HL-60 (cell line): Measurements from ENCODE around the gene SH3GL2.

Source experiments
- DNase-seq, 2 experiments: peaks; one replicate each; pipeline ENCODE4 v3.0.0-alpha.2; 2010 to 2020; ENCODE audit warnings: low read depth in 1 of 2, low spot score in 1 of 2
- H3K27ac ChIP-seq: fragments of 250-450 bp; sonication (Bioruptor Pico); replicated peaks from 2 replicates; pipeline ENCODE4 v1.5.1; 2020; ENCODE audit warnings: mild to moderate bottlenecking, moderate library complexity
- H3K27me3 ChIP-seq: fragments of 250-450 bp; sonication (Bioruptor Pico); 2 replicates; pipeline ENCODE4 v1.5.1; 2021; ENCODE audit warnings: mild to moderate bottlenecking, moderate library complexity; ENCODE audit not compliant: insufficient read depth, poor library complexity, severe bottlenecking
- H3K4me3 ChIP-seq: replicated peaks from 2 replicates; pipeline ENCODE4 v1.5.1; 2011; ENCODE audit warnings: mild to moderate bottlenecking, control low read depth, low read length; ENCODE audit not compliant: insufficient read depth
- CTCF ChIP-seq: IDR thresholded peaks from one replicate; pipeline ENCODE4 v1.5.1; 2011; ENCODE audit warnings: low read length, control low read depth, inconsistent platforms; ENCODE audit not compliant: insufficient read depth
- GABPA ChIP-seq: IDR thresholded peaks from 2 replicates; pipeline ENCODE4 v1.6.1; 2012; ENCODE audit warnings: low read depth
- POLR2AphosphoS5 ChIP-seq: IDR thresholded peaks from 2 replicates; pipeline ENCODE4 v1.6.1; 2012; ENCODE audit warnings: low read depth
- SPI1 ChIP-seq: IDR thresholded peaks from 2 replicates; pipeline ENCODE4 v1.6.1; 2012; ENCODE audit warnings: low read depth, mild to moderate bottlenecking, borderline replicate concordance
- TF ChIP-seq, protein P1 (sequence below): IDR thresholded peaks from 2 replicates; pipeline ENCODE4 v1.6.1; 2012; ENCODE audit warnings: low read depth; ENCODE audit not compliant: insufficient replicate concordance

The SH3GL2 gene

GRCh38 chr9:17799369-17799768 is 220.5 kb downstream of the SH3GL2 start:
- Histone ChIP-seq H3K27me3 (no peaks in the 10 kb centered on the region), H3K27ac (no peak overlapping the region), H3K4me3 (no peak overlapping the region)
- DNase-seq: no peak
- TF ChIP-seq SPI1 (no peak), POLR2AphosphoS5 (no peak), GABPA (no peak)

DNA sequence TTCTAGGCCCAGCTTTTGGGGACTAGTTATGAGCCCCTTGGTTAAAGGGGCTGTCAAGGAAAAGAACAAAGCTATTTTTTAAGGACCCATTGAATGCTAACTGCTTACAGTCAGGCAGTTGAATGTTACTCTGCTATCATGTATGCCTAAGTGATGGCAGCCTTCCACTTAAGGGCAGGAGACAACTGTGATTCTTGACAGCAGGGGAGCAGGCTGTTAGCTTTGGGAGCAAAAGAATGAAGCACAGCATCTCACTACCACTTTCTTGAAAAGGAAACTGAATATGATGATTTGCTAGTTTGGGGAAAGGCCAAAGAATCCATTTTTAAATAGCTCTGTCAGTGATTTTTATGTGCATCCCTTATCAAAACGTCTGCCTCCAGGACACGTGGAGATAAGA is 221.6 kb downstream of the SH3GL2 start:
- Histone ChIP-seq H3K27me3 (no peaks in the 10 kb centered on the region), H3K4me3 (no peak overlapping the region), H3K27ac (no peak overlapping the region)
- TF ChIP-seq CTCF: no peak
- TF ChIP-seq, protein P1, sequence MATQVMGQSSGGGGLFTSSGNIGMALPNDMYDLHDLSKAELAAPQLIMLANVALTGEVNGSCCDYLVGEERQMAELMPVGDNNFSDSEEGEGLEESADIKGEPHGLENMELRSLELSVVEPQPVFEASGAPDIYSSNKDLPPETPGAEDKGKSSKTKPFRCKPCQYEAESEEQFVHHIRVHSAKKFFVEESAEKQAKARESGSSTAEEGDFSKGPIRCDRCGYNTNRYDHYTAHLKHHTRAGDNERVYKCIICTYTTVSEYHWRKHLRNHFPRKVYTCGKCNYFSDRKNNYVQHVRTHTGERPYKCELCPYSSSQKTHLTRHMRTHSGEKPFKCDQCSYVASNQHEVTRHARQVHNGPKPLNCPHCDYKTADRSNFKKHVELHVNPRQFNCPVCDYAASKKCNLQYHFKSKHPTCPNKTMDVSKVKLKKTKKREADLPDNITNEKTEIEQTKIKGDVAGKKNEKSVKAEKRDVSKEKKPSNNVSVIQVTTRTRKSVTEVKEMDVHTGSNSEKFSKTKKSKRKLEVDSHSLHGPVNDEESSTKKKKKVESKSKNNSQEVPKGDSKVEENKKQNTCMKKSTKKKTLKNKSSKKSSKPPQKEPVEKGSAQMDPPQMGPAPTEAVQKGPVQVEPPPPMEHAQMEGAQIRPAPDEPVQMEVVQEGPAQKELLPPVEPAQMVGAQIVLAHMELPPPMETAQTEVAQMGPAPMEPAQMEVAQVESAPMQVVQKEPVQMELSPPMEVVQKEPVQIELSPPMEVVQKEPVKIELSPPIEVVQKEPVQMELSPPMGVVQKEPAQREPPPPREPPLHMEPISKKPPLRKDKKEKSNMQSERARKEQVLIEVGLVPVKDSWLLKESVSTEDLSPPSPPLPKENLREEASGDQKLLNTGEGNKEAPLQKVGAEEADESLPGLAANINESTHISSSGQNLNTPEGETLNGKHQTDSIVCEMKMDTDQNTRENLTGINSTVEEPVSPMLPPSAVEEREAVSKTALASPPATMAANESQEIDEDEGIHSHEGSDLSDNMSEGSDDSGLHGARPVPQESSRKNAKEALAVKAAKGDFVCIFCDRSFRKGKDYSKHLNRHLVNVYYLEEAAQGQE: no peak
- TF ChIP-seq SPI1: no peak
- TF ChIP-seq POLR2AphosphoS5: no peak
- no peak for TF ChIP-seq GABPA
- no peak for DNase-seq

DNA sequence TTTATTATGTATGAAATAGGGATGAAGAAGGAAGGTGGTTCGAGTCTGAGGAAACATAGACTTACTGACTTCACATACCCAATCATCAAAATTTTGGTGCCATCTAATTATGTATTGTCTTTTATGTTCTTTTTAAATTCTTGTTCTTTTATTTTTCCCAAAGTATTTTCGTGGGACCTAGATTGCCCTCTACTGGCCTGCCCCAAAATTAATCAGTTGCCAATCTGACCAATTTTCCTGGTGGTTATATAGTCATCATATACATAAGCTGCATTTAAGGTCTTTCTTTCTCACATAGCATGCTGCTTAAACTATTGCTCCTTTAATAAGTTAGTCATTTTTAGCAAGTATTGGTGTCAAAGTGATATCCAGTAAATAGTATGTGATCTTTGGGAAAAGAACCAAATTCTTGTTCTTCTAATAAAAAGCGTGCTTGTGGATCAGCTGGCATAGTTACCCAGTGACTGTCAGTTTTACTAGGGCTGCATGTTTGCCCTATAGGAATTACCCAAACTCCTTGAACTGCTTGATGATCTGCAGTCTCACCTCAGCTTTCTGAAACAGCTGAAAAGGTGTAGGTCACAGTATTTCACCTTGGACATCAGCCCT is 223.5 kb downstream of the SH3GL2 start:
- H3K4me3 ChIP-seq: no peak overlapping the region
- H3K27me3 ChIP-seq: no peaks in the 10 kb centered on the region
- DNase-seq: no peak
- TF ChIP-seq CTCF (no peak), POLR2AphosphoS5 (no peak), SPI1 (no peak), GABPA (no peak)
- TF ChIP-seq, protein P1: no peak
- no peak overlapping the region for H3K27ac ChIP-seq

DNA sequence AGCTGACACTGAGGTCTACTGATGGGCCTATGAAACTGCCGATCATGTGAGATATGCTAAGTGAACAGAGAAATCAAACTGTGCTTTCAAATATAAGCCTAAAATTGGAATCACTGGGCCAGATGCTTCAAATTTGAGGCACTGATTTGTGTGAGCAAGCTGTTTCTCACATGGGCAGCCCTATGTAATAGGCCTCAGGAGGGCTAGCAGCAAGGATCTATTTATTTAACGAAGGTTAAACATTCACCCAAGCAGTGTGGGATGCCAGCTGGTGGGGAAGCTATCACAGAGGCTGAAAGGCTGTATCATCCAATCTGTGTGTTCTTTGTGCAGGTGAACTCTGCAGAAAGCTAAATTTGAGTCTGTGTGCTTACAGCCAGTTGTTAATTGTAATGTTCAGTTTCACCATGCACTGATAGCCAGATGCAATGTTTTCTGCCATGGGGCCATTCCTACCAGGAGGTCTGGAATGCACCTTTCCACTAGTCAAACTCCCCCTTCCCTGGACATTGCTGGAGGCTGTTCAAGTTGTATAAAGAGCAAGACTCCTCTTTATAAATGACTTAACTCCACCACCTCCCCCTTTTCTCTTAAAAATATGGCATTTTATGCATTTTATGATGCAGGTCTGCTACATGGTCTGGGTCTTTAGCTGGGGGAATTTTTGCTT is 228.9 kb downstream of the SH3GL2 start:
- TF ChIP-seq SPI1: no peak
- no peak for TF ChIP-seq GABPA
- TF ChIP-seq, protein P1: no peak
- TF ChIP-seq POLR2AphosphoS5: no peak
- TF ChIP-seq CTCF: no peak
- no peak overlapping the region for H3K4me3 ChIP-seq
- no peaks in the 10 kb centered on the region for H3K27me3 ChIP-seq
- no peak overlapping the region for H3K27ac ChIP-seq
- no peak for DNase-seq
